HEK293 (cell line): ENCODE data around the gene DRC1.

Experiments
- AEBP2 ChIP-seq: fragments of 450-650 bp; formaldehyde crosslinking; IDR thresholded peaks from 2 replicates; pipeline ENCODE4 v1.5.1; 2016; ENCODE audit warnings: missing biosample characterization, missing genetic modification characterization, borderline replicate concordance
- CTCF ChIP-seq: fragments of 450-650 bp; formaldehyde crosslinking; IDR thresholded peaks from 2 replicates; pipeline ENCODE4 v1.5.1; 2016; ENCODE audit warnings: missing biosample characterization, missing genetic modification characterization
- INSM2 ChIP-seq: fragments of 450-650 bp; formaldehyde crosslinking; IDR thresholded peaks from 2 replicates; pipeline ENCODE4 v1.5.1; 2016; ENCODE audit warnings: missing biosample characterization, missing genetic modification characterization
- PATZ1 ChIP-seq: fragments of 450-650 bp; formaldehyde crosslinking; IDR thresholded peaks from 2 replicates; pipeline ENCODE4 v1.5.1; 2016; ENCODE audit warnings: missing biosample characterization, missing genetic modification characterization
- ZNF175 ChIP-seq: fragments of 450-650 bp; formaldehyde crosslinking; IDR thresholded peaks from 2 replicates; pipeline ENCODE4 v1.5.1; 2016; ENCODE audit warnings: missing biosample characterization, missing genetic modification characterization
- ZNF366 ChIP-seq: fragments of 450-650 bp; formaldehyde crosslinking; conservative IDR thresholded peaks from 2 replicates; pipeline ENCODE4 v1.5.1; 2016; ENCODE audit warnings: missing biosample characterization, missing genetic modification characterization
- ZNF394 ChIP-seq: fragments of 450-650 bp; formaldehyde crosslinking; IDR thresholded peaks from 2 replicates; pipeline ENCODE4 v1.5.1; 2016; ENCODE audit warnings: missing biosample characterization, missing genetic modification characterization, mild to moderate bottlenecking, moderate library complexity, borderline replicate concordance
- ZNF660 ChIP-seq: fragments of 450-650 bp; IDR thresholded peaks from 2 replicates; pipeline ENCODE4 v1.5.1; 2018; ENCODE audit warnings: missing biosample characterization, mild to moderate bottlenecking, missing genetic modification characterization
- ZNF692 ChIP-seq: fragments of 450-650 bp; formaldehyde crosslinking; IDR thresholded peaks from 2 replicates; pipeline ENCODE4 v1.5.1; 2016; ENCODE audit warnings: missing biosample characterization, missing genetic modification characterization
- ZNF747 ChIP-seq: fragments of 450-650 bp; formaldehyde crosslinking; IDR thresholded peaks from 2 replicates; pipeline ENCODE4 v1.5.1; 2016; ENCODE audit warnings: missing biosample characterization, missing genetic modification characterization
- ZNF768 ChIP-seq: fragments of 450-650 bp; formaldehyde crosslinking; IDR thresholded peaks from 2 replicates; pipeline ENCODE4 v1.5.1; 2018; ENCODE audit warnings: missing biosample characterization, mild to moderate bottlenecking, missing genetic modification characterization

- no peak for TF ChIP-seq AEBP2 (tag by site-specific recombination)
- no peak for TF ChIP-seq CTCF (tag by site-specific recombination)
- no peak for TF ChIP-seq PATZ1 (tag by site-specific recombination)
- TF ChIP-seq INSM2 (tag by site-specific recombination): no peak
- TF ChIP-seq ZNF768: no peak
- TF ChIP-seq ZNF394 (tag by site-specific recombination): no peak
- TF ChIP-seq ZNF660 (tag by site-specific recombination): no peak
- TF ChIP-seq ZNF366 (tag by site-specific recombination): no peak
- TF ChIP-seq ZNF747 (tag by site-specific recombination): no peak
- no peak for TF ChIP-seq ZNF175 (tag by site-specific recombination)
- TF ChIP-seq ZNF692 (tag by site-specific recombination): no peak
These were observed 98.7 kb downstream of the DRC1 start for GRCh38 chr2:26500406-26500805.
